DOHH2 (cell line): ENCODE measurements around the gene FCRL2.
A peak's percentile ranks its signal among the peaks of the same experiment; 100 is the strongest.

ENCODE experiments used
- H3F3A ChIP-seq: fragments of 200-600 bp; sonication (generic), shearing (Covaris generic); 2 replicates; pipeline ENCODE4 v1.6.0; 2016; ENCODE audit warnings: antibody characterized with exemption, mild to moderate bottlenecking; ENCODE audit not compliant: control insufficient read depth, insufficient read depth
- H3K27ac ChIP-seq: fragments of 200-600 bp; sonication (generic); 2 replicates; pipeline ENCODE4 v1.5.1; 2014; ENCODE audit warnings: low read depth, mild to moderate bottlenecking, low read length, moderate library complexity
- H3K27me3 ChIP-seq: fragments of 200-600 bp; sonication (generic); 2 replicates; pipeline ENCODE4 v1.6.1; 2014; ENCODE audit warnings: mild to moderate bottlenecking, low read length, mixed read lengths; ENCODE audit not compliant: control insufficient read depth
- H3K36me3 ChIP-seq: fragments of 200-600 bp; sonication (generic); 2 replicates; pipeline ENCODE4 v1.6.1; 2014; ENCODE audit warnings: mild to moderate bottlenecking, low read length, moderate library complexity, mixed read lengths; ENCODE audit not compliant: control insufficient read depth
- H3K4me1 ChIP-seq: fragments of 200-600 bp; sonication (generic); 2 replicates; pipeline ENCODE4 v1.6.1; 2014; ENCODE audit warnings: mild to moderate bottlenecking, low read length, mixed read lengths; ENCODE audit not compliant: control insufficient read depth
- H3K4me2 ChIP-seq: fragments of 200-600 bp; sonication (generic); 2 replicates; pipeline ENCODE4 v1.6.0; 2014; ENCODE audit warnings: mild to moderate bottlenecking, low read length, moderate library complexity
- H3K4me3 ChIP-seq: fragments of 200-600 bp; sonication (generic); 2 replicates; pipeline ENCODE4 v1.5.1; 2014; ENCODE audit warnings: mild to moderate bottlenecking, low read length, mixed read lengths
- H3K79me2 ChIP-seq: fragments of 200-600 bp; sonication (generic); 2 replicates; pipeline ENCODE4 v1.6.1; 2014; ENCODE audit warnings: mild to moderate bottlenecking, low read length, mixed read lengths; ENCODE audit not compliant: control insufficient read depth
- H3K9me2 ChIP-seq: fragments of 200-600 bp; sonication (generic); replicated peaks from 2 replicates; pipeline ENCODE4 v1.6.1; 2014; ENCODE audit warnings: mild to moderate bottlenecking, low read length, mixed read lengths; ENCODE audit not compliant: control insufficient read depth
- H3K9me3 ChIP-seq: fragments of 200-600 bp; sonication (generic); 2 replicates; pipeline ENCODE4 v1.6.1; 2014; ENCODE audit warnings: antibody characterized with exemption, low read length, mixed read lengths; ENCODE audit not compliant: control insufficient read depth, insufficient read depth
- H4K20me1 ChIP-seq: fragments of 200-600 bp; sonication (generic); 2 replicates; pipeline ENCODE4 v1.6.0; 2014; ENCODE audit warnings: low read depth, mild to moderate bottlenecking, antibody characterized with exemption, low read length, moderate library complexity; ENCODE audit not compliant: control insufficient read depth, insufficient read depth
- CTCF ChIP-seq: fragments of 200-600 bp; sonication (generic); IDR thresholded peaks from one replicate; pipeline ENCODE4 v1.5.1; 2014; ENCODE audit warnings: antibody characterized with exemption, mild to moderate bottlenecking, low read depth, low read length; ENCODE audit not compliant: poor library complexity, severe bottlenecking
- EZH2phosphoT487 ChIP-seq: fragments of 200-600 bp; sonication (generic); IDR thresholded peaks from 2 replicates; pipeline ENCODE4 v1.6.1; 2017; ENCODE audit warnings: borderline replicate concordance, mild to moderate bottlenecking, antibody characterized with exemption, low read length, moderate library complexity, mixed read lengths

FCRL2 gene

GRCh38 chr1:157803851-157804250 is 26.9 kb upstream of the FCRL2 start:
- Histone ChIP-seq H3K27ac (no peak overlapping the region), H3K9me3 (no peaks in the 10 kb centered on the region), H3K36me3 (peaks cover 26% of the 10 kb centered on the region), H3K4me1 (peaks cover 89% of the 10 kb centered on the region), H3F3A (peaks cover 27% of the 10 kb centered on the region), H3K9me2 (no peaks in the 10 kb centered on the region), H4K20me1 (no peaks in the 10 kb centered on the region), H3K27me3 (no peaks in the 10 kb centered on the region), H3K79me2 (0 out of 2 replicates have a peak, but pooled peaks cover 4% of the 10 kb centered on the region), H3K4me2 (peak overlapping the region; percentile 96), H3K4me3 (peak overlapping the region; percentile 25; the same call in 1 of the 2 replicates)
- no peak for TF ChIP-seq EZH2phosphoT487
- no peak for TF ChIP-seq CTCF

- Histone ChIP-seq H3K9me3 (0 out of 2 replicates have a peak, but pooled peaks cover under 1% of the 10 kb centered on the region), H3K4me1 (peaks cover 74% of the 10 kb centered on the region), H3K79me2 (no peaks in the 10 kb centered on the region), H3K9me2 (no peaks in the 10 kb centered on the region), H4K20me1 (no peaks in the 10 kb centered on the region), H3K4me2 (no peak overlapping the region), H3K4me3 (no peak overlapping the region), H3K27me3 (no peaks in the 10 kb centered on the region), H3F3A (peaks cover 3% of the 10 kb centered on the region; the same call in 1 of the 2 replicates), H3K36me3 (peaks cover 39% of the 10 kb centered on the region), H3K27ac (no peak overlapping the region)
- TF ChIP-seq EZH2phosphoT487 (no peak), CTCF (no peak)
Measured at GRCh38 chr1:157799996-157800395, 23.1 kb upstream of the FCRL2 start.

GRCh38 chr1:157798211-157798610 is 21.3 kb upstream of the FCRL2 start:
- Histone ChIP-seq H3K4me1 (peaks cover 59% of the 10 kb centered on the region), H3K9me2 (no peaks in the 10 kb centered on the region), H4K20me1 (no peaks in the 10 kb centered on the region), H3F3A (peaks cover 3% of the 10 kb centered on the region), H3K4me3 (peak overlapping the region; percentile 47), H3K79me2 (no peaks in the 10 kb centered on the region), H3K27me3 (no peaks in the 10 kb centered on the region), H3K27ac (no peak overlapping the region), H3K4me2 (peak overlapping the region; percentile 57), H3K9me3 (peaks cover 15% of the 10 kb centered on the region), H3K36me3 (peaks cover 43% of the 10 kb centered on the region)
- TF ChIP-seq EZH2phosphoT487, result no peak
- no peak for TF ChIP-seq CTCF

- H3F3A ChIP-seq, result peaks cover 50% of the 10 kb centered on the region
Measured at GRCh38 chr1:157785248-157785647, 8.3 kb upstream of the FCRL2 start.

More at GRCh38 chr1:157785248-157785647, 8.3 kb upstream of the FCRL2 start:
- Histone ChIP-seq H3K4me1 (peaks cover 84% of the 10 kb centered on the region), H3K36me3 (no peaks in the 10 kb centered on the region), H3K9me3 (no peaks in the 10 kb centered on the region), H3K79me2 (no peaks in the 10 kb centered on the region), H3K27ac (peak overlapping the region; percentile 85), H3K27me3 (no peaks in the 10 kb centered on the region), H3K4me2 (peak overlapping the region; percentile 57), H3K4me3 (peak overlapping the region; percentile 49), H3K9me2 (no peaks in the 10 kb centered on the region), H4K20me1 (no peaks in the 10 kb centered on the region)
- TF ChIP-seq EZH2phosphoT487 (no peak), CTCF (no peak)
